ENCODE data around the gene IFI16. TPM values are rescaled to one million over a fixed set of nuclear protein-coding genes. Genes with fewer than 3 reads are reported as not detected.

Gene IFI16
- polyA plus RNA-seq, 3 donors = 64.8 to 99.7 (median 80.1) TPM

- Mint-ChIP-seq H3K4me1 (peaks cover 48% of the 10 kb centered on the region), H3K9me3 (no peaks in the 10 kb centered on the region), H3K36me3 (peaks cover 0 to 2% of the 10 kb centered on the region in 2 donors), H3K4me3 (no peak overlapping the region), H3K27me3 (ENCODE audit: low read depth in 3 of 3) (peaks cover 0 to 2% (median 0%) of the 10 kb centered on the region in 3 donors), H3K27ac (peak overlapping the region in 5 of 7 donors; percentile 15 to 78 (median 36))
- no peaks in the 10 kb centered on the region for H3K36me3 ChIP-seq (replicated peaks in 1 of 2; ENCODE audit: control insufficient read depth in 1 of 2, insufficient read depth in 2 of 2, low read length in 2 of 2)
- H2AFZ ChIP-seq (ENCODE audit: insufficient read depth, low read depth, low read length, poor library complexity, severe bottlenecking) = no peak overlapping the region
- TF ChIP-seq CTCF (IDR thresholded peaks at IDR 0.05) = no peak
- peak; percentile 32 to 65 (median 52) for DNase-seq
- intact Hi-C loops (cut with micrococcal nuclease) = loop anchor here in 1 of 2 donors (10.0 kb wide), 1 partner anchor 823 kb away; the partner anchor contains the start of gene CD1D
- H3K4me3 ChIP-seq (replicated peaks in 1 of 3; ENCODE audit: low read depth in 2 of 3, low read length in 3 of 3) = no peak overlapping the region
- no peak overlapping the region for H3K9ac ChIP-seq (ENCODE audit: insufficient read depth, low read length, poor library complexity, severe bottlenecking)
- no peak overlapping the region for H3K4me2 ChIP-seq (replicated peaks; ENCODE audit: extremely low read depth, low read length, poor library complexity, severe bottlenecking)
- no peaks in the 10 kb centered on the region for H3K9me3 ChIP-seq (replicated peaks in 1 of 2; ENCODE audit: control insufficient read depth in 1 of 2, insufficient read depth in 1 of 2, low read length in 2 of 2)
- peaks cover 5% of the 10 kb centered on the region for H4K20me1 ChIP-seq (ENCODE audit: insufficient read depth, low read length)
- H3K79me2 ChIP-seq (ENCODE audit: insufficient read depth, low read length) = peaks cover 43% of the 10 kb centered on the region
- H3K27ac ChIP-seq (ENCODE audit: low read depth in 1 of 2, low read length in 2 of 2) = peak overlapping the region in 1 of 2 donors; percentile 1
- peaks cover 31 to 51% of the 10 kb centered on the region in 2 donors for H3K4me1 ChIP-seq (ENCODE audit: control insufficient read depth in 1 of 2, insufficient read depth in 2 of 2, low read length in 2 of 2)
- H3K27me3 ChIP-seq (ENCODE audit: control insufficient read depth in 2 of 2, insufficient read depth in 2 of 2, low read length in 2 of 2) = no peaks in the 10 kb centered on the region
These were observed 2.0 kb upstream of the IFI16 start for GRCh38 chr1:159007726-159008125.

GRCh38 chr1:159008744-159009188 lies 941 bp upstream of the IFI16 start:
- peak overlapping the region; percentile 52 for H2AFZ ChIP-seq (ENCODE audit: insufficient read depth, low read depth, low read length, poor library complexity, severe bottlenecking)
- TF ChIP-seq CTCF (IDR thresholded peaks at IDR 0.05) = no peak
- H3K4me3 ChIP-seq (replicated peaks in 1 of 3; ENCODE audit: low read depth in 2 of 3, low read length in 3 of 3) = peak overlapping the region in 1 of 3 experiments; percentile 95
- DNase-seq = no peak
- Mint-ChIP-seq H3K27me3 (ENCODE audit: low read depth in 3 of 3) (peaks cover 0 to 2% (median 0%) of the 10 kb centered on the region in 3 donors), H3K27ac (peak overlapping the region; percentile 92 to 98 (median 96)), H3K4me1 (peaks cover 57% of the 10 kb centered on the region), H3K4me3 (peak overlapping the region in 1 of 2 donors; percentile 53), H3K9me3 (no peaks in the 10 kb centered on the region), H3K36me3 (peaks cover 6 to 8% of the 10 kb centered on the region in 2 donors)
- no peaks in the 10 kb centered on the region for H3K9me3 ChIP-seq (replicated peaks in 1 of 2; ENCODE audit: control insufficient read depth in 1 of 2, insufficient read depth in 1 of 2, low read length in 2 of 2)
- H3K27me3 ChIP-seq (ENCODE audit: control insufficient read depth in 2 of 2, insufficient read depth in 2 of 2, low read length in 2 of 2) = no peaks in the 10 kb centered on the region
- H4K20me1 ChIP-seq (ENCODE audit: insufficient read depth, low read length) = peaks cover 16% of the 10 kb centered on the region
- 10% methylated on average over 2 of the region's 4 CpGs for WGBS (ENCODE audit: insufficient coverage)
- peak overlapping the region; percentile 93 for H3K4me2 ChIP-seq (replicated peaks; ENCODE audit: extremely low read depth, low read length, poor library complexity, severe bottlenecking)
- peaks cover 39 to 60% of the 10 kb centered on the region in 2 donors for H3K4me1 ChIP-seq (ENCODE audit: control insufficient read depth in 1 of 2, insufficient read depth in 2 of 2, low read length in 2 of 2)
- H3K9ac ChIP-seq (ENCODE audit: insufficient read depth, low read length, poor library complexity, severe bottlenecking) = peak overlapping the region; percentile 10
- H3K79me2 ChIP-seq (ENCODE audit: insufficient read depth, low read length) = peaks cover 54% of the 10 kb centered on the region
- intact Hi-C loops (cut with micrococcal nuclease) = loop anchor here in 1 of 2 donors (10.0 kb wide), 1 partner anchor 824 kb away; the partner anchor contains the start of gene CD1D
- H3K27ac ChIP-seq (ENCODE audit: low read depth in 1 of 2, low read length in 2 of 2) = peak overlapping the region in 1 of 2 donors; percentile 92
- H3K36me3 ChIP-seq (replicated peaks in 1 of 2; ENCODE audit: control insufficient read depth in 1 of 2, insufficient read depth in 2 of 2, low read length in 2 of 2) = no peaks in the 10 kb centered on the region
